ENCODE data around the gene CD74.
"Not testable (repeated sequence)": the region's sequence is repeated elsewhere in the genome, so short reads cannot be mapped to it uniquely, and the experiment has no call there.

Gene CD74

GRCh38 chr5:150441813-150442698, 29.3 kb upstream of the CD74 start:
- no peak for DNase-seq

DNA sequence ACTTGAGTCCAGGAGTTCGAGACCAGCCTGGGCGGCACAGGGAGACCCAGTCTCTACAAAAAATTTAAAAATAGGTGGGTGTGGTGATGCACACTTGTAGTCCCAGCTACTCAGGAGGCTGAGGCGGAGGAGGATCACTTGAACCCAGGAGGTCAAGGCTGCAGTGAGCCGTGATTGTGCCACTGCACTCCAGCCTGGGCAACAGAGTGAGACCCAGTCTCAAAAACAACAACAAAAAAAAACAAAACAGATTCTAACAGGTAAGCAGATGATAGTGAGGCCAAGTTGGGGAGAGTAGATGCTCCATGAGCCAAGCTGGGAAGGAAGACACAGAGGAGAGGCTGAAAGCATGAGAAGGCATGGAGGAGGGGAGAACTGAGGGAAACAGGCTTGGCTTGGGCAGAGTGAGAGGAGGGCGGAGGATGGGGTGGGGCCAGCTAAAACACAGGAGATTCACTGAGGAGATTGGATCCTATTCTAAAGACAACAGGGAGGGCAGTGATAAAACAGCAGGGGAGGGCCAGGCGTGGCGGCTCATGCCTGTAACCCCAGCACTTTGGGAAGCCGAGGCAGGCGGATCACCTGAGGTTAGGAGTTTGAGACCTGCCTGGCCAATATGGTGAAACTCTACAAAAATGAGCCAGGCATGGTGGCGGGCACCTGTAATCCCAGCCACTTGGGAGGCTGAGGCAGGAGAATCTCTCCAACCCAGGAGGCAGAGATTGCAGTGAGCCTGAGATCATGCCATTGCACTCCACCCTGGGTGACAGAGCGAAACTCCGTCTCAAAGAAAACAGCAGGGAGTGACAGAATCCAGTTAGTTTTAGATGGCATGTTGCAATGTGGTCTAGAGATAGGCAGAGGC, 28.5 kb upstream of the CD74 start:
- no peak for DNase-seq

GRCh38 chr5:150438873-150439546, 26.3 kb upstream of the CD74 start:
- no peak for DNase-seq

DNA sequence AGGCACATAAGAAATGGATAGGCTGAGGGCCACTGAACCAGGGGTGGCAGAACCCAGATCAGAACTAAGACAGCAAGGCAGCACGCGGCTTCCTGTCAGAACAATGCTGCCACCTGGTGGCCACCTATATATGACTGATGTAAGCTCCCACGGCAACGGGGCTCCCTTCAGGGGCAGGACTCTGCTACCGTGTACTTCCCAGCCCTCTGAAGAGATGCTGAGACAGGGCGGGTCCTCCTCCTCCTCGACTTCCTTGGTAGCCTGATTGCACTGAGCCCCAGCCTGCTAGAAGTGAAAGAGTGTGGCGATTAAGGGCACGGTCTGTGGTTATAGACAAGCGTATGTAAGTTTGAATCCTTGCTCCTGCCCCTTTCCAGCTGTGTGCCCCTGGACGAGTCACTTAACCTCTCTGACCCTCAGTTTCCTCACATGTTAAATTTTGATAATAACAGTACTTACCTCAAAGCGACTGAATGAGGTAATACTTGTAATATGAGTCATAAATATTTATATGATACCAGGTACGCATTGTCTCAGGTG, 23.5 kb upstream of the CD74 start:
- peak; percentile 94 for DNase-seq

DNA sequence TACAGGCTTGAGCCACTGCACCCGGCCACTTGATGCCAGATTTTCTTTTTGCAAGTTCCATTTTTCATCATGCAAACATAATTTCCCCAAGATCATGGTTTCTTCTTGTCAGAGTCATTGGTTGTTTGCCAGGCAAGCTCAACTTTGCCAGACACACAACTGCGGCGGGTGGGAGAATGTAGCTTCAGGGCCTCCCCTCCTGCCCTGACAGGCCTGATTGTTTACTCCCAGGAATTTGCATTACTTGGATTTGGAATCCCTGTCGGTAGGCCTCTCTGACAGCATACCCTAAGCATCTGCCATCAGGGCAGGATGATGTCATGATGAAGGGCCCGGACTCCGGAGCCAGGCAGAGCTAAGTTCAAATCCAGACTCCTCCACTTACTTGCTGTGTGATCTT, 21.8 kb upstream of the CD74 start:
- DNase-seq = no peak

- no peak for DNase-seq
Measured at GRCh38 chr5:150431574-150431973, 18.9 kb upstream of the CD74 start.

GRCh38 chr5:150431048-150431447, 18.3 kb upstream of the CD74 start:
- DNase-seq = no peak

- no peak for DNase-seq
Measured at GRCh38 chr5:150429410-150429873, 16.7 kb upstream of the CD74 start.

DNA sequence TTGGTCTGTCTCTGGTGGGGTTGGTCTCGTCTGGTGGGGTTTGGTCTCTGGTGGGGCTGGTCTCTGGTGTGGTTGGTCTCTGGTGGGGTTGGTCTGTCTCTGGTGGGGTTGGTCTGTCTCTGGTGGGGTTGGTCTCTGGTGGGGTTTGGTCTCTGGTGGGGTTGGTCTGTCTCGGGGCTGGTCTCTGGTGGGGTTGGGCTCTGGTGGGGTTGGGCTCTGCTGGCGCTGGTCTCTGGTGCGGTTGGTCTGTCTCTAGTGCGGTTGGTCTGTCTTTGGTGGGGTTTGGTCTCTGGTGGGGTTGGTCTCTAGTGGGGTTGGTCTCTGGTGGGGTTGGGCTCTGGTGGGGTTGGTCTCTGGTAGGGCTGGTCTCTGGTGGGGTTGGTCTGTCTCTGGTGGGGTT, 16.3 kb upstream of the CD74 start:
- no peak for DNase-seq

GRCh38 chr5:150428106-150428876, 15.6 kb upstream of the CD74 start:
- DNase-seq = no peak

DNA sequence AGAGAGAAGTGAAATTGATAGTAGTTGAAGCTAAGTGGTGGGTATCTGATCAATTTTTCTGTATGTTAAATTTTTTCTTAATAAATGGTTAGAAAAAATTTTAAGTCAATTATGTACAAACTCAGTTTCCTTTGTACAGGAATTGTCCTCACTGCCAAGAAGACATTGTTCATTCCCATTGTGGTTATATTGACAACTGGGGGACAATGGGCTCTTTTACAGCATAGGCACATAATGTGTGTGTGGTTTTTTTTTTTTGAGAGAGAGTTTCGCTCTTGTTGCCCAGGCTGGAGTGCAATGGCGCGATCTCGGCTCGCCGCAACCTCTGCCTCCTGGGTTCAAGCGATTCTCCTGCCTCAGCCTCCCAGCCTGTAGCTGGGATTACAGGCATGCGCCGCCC, 13.5 kb upstream of the CD74 start:
- not testable (repeated sequence) for DNase-seq

- no peak for DNase-seq
Measured at GRCh38 chr5:150422758-150423157, 10.0 kb upstream of the CD74 start.

- no peak for DNase-seq
Measured at GRCh38 chr5:150422075-150422474, 9.4 kb upstream of the CD74 start.

DNA sequence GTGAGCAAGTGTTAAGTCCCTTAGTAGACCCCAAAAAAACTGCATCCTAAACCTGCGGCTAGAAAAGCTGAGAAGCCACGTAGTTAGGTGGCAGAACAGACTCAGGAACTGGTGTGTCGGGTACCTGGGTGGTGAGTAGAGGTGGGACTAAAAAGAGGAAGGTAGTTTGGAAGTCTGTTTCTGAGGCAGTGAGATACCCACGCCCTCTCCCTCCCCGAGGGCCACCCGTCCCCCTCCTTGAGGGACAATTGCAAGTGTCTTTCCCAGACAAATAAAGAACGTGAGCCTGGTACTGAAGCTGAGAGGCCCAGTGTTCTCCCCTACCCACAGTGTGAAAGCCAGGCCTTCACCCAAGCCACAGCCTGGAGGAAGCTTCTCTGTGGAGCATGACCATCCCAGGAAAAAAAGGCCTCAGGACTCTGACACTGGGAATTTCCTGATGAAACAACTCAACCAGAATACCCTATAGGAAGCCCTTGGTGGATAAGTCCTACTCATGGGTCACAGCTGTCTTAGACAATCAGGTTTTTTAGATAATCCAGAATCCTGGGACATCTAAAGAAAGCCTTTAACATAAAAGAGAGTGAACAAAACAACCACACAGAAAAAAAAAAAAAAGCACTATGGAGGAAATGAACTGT, 7.0 kb upstream of the CD74 start:
- DNase-seq = no peak

DNA sequence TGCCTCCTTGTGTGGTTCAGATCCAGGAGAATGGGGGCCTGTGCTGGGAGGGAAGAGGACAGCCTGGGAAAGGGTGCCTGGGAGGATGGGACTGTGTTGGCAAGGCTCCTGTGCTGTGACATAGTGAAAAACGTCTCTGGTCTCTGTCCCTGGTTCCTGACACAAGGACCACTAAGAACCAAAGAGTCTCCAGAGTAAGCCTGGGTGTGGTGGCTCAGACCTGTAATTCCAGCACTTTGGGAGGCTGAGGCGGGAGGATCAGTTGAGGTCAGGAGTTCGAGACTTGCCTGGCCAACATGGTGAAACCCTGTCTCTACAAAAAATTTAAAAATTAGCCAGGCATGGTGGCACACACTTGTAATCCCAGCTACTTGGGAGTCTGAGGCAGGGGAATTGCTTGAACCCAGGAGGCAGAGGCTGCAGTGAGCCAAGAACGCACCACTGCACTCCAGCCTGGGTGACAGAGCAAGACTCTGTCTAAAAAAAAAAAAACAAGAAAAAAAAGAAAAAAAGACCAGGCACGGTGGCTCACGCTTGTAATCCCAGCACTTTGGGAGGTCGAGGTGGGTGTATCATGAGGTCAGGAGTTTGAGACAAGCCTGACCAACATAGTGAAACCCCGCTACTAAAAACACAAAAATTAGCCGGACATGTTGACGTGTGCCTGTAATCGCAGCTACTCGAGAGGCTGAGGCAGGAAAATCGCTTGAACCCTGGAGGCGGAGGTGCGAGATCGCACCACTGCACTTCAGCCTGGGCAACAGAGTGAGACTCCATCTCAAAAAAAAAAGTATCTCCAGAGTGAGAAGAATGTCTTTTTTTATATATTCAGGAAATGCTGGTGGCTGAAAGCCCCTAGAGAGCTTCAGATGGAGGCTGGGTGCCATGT, 1.4 kb upstream of the CD74 start:
- not testable (repeated sequence) for DNase-seq

DNA sequence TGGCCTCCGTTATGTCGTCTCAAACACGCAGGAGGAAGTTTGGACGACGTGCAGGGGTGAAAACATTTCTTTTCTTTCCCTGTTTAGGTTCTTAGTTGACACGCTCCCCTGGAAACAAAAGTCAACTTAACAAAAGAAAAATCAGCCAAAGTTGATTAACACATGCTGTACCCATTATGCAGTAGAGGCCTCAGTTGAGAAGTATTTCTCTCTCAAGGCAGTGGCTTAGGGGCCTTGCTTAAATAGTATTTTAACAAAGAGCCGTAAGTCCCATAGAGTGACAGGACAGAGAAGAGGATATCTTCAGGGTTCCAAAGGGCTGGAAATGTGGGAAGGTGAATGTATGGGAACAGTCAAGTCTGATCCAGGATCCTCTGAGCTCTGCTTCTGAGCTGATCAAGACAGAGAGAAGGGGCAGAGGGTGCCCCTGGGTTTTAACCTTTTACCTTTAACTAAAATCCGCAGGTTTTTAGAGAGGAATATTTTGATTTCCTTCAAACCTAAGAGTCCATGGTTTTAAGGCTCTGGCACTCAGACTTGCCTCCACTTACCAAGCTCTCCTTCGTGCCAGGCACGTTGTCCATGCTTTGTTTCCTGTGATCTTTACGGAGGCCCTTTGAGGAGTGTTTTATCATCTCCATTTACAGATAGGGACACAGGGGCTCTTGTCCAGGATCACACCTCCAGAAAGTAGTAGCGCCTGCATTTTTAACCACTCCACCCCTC, 629 bp upstream of the CD74 start:
- DNase-seq = no peak

- DNase-seq = peak; percentile 70
Measured at GRCh38 chr5:150411245-150411979, 1.3 kb downstream of the CD74 start.

GRCh38 chr5:150410524-150411244, 2.0 kb downstream of the CD74 start:
- DNase-seq = peak; percentile 63
